Epithelial cell of esophagus (primary cell): ENCODE measurements around the gene VEZT.

Source experiments
- DNase-seq: peaks from one replicate; pipeline ENCODE4 v3.0.0; 2010; ENCODE audit warnings: low read depth
- H3K4me3 ChIP-seq: 2 replicates; pipeline ENCODE4 v1.5.1; 2011; ENCODE audit warnings: mild to moderate bottlenecking, low read length, control low read depth
- CTCF ChIP-seq: IDR thresholded peaks from 2 replicates; pipeline ENCODE4 v1.5.1; 2011; ENCODE audit warnings: low read depth, mild to moderate bottlenecking, low read length, control low read depth, inconsistent platforms; ENCODE audit not compliant: insufficient read depth; ENCODE audit errors: missing control alignments

The VEZT gene

GRCh38 chr12:95179011-95179410 lies 38.6 kb upstream of the VEZT start:
- TF ChIP-seq CTCF = no peak
- no peak overlapping the region for H3K4me3 ChIP-seq
- no peak for DNase-seq

GRCh38 chr12:95181103-95181502 lies 36.5 kb upstream of the VEZT start:
- TF ChIP-seq CTCF = no peak

GRCh38 chr12:95182868-95183415 lies 34.7 kb upstream of the VEZT start:
- no peak overlapping the region for H3K4me3 ChIP-seq
- peak; percentile 81 for DNase-seq
- TF ChIP-seq CTCF = no peak

More at GRCh38 chr12:95181103-95181502, 36.5 kb upstream of the VEZT start:
- no peak for DNase-seq
- no peak overlapping the region for H3K4me3 ChIP-seq

GRCh38 chr12:95184121-95184520 lies 33.5 kb upstream of the VEZT start:
- DNase-seq = no peak
- no peak for TF ChIP-seq CTCF
- no peak overlapping the region for H3K4me3 ChIP-seq

GRCh38 chr12:95185072-95185471 lies 32.5 kb upstream of the VEZT start:
- TF ChIP-seq CTCF = no peak
- H3K4me3 ChIP-seq = no peak overlapping the region
- DNase-seq = no peak

GRCh38 chr12:95185854-95186253 lies 31.8 kb upstream of the VEZT start:
- TF ChIP-seq CTCF = no peak
- H3K4me3 ChIP-seq = no peak overlapping the region
- DNase-seq = no peak

- no peak overlapping the region for H3K4me3 ChIP-seq
- TF ChIP-seq CTCF = no peak
- DNase-seq = no peak
Observed at GRCh38 chr12:95187865-95188415, 29.7 kb upstream of the VEZT start.
